GM12878 (cell line): ENCODE measurements around the gene ZNF667. TPM values are rescaled to one million over a fixed set of nuclear protein-coding genes. Genes with fewer than 3 reads are reported as not detected.

Source experiments
- ATAC-seq: fragments of 200-7000 bp; cut with Tn5 transposase; 3 replicates; pipeline ENCODE4 v1.9.1; 2020; ENCODE audit warnings: mild to moderate bottlenecking, moderate library complexity
- BruUV-seq: library from RNA; stranded (reverse); fragments of 400-500 nt; replicated peaks from 2 replicates; lab custom pipeline; 2021; lab: Mats Ljungman, UMichigan
- CTCF ChIA-PET: fragments of 300-600 bp; sonication (Branson Sonifier 250); formaldehyde crosslinking; extraction: SDS; loops from one replicate; lab custom pipeline; 2021; ENCODE audit warnings: inconsistent platforms; lab: Yijun Ruan, JAX
- POLR2A ChIA-PET: fragments of 350-600 bp; formaldehyde crosslinking; extraction: SDS; loops from one replicate; lab custom pipeline; 2021; ENCODE audit warnings: inconsistent platforms; lab: Charles Lee
- RAD21 ChIA-PET: fragments of 300-600 bp; sonication (Branson Sonifier 250); formaldehyde crosslinking; loops from one replicate; lab custom pipeline; 2023; ENCODE audit warnings: antibody characterized with exemption; ENCODE audit not compliant: unreplicated experiment; lab: Charles Lee
- SMC1A ChIA-PET: fragments of 300-600 bp; sonication (Branson Sonifier 250); formaldehyde crosslinking; loops from one replicate; lab custom pipeline; 2023; ENCODE audit not compliant: unreplicated experiment, uncharacterized antibody; lab: Charles Lee
- DNase-seq: peaks from one replicate; pipeline ENCODE4 v3.0.0-alpha.2; 2011; ENCODE audit warnings: low read depth, low spot score
- FAIRE-seq: peaks from 3 replicates; lab custom pipeline; 2011; peaks lifted over from hg19 to GRCh38; lab: Jason Lieb, UNC
- H2AFZ ChIP-seq: 2 replicates; pipeline ENCODE4 v1.6.0; 2011; ENCODE audit warnings: low read depth, low read length, control low read depth; ENCODE audit not compliant: control insufficient read depth
- H3K27ac ChIP-seq: 2 replicates; pipeline ENCODE4 v1.5.1; 2011; ENCODE audit warnings: control low read depth; ENCODE audit not compliant: control insufficient read depth, insufficient read depth
- H3K27me3 ChIP-seq, 2 experiments: replicated peaks in 1 of 2; 2 replicates each; pipeline versions ENCODE4 v1.6.0 to v1.6.1; 2011; ENCODE audit warnings: low read length in 1 of 2; ENCODE audit not compliant: control insufficient read depth in 2 of 2, insufficient read depth in 2 of 2
- H3K36me3 ChIP-seq, 2 experiments: 2 replicates each; pipeline ENCODE4 v1.5.1; 2011; ENCODE audit warnings: low read length in 1 of 2; ENCODE audit not compliant: control insufficient read depth in 2 of 2, insufficient read depth in 2 of 2
- H3K4me1 ChIP-seq: 2 replicates; pipeline ENCODE4 v1.6.1; 2011; ENCODE audit warnings: mild to moderate bottlenecking, low read length, moderate library complexity, mixed read lengths; ENCODE audit not compliant: control insufficient read depth, insufficient read depth
- H3K4me2 ChIP-seq: 2 replicates; pipeline ENCODE4 v1.6.0; 2011; ENCODE audit warnings: control low read depth; ENCODE audit not compliant: control insufficient read depth, insufficient read depth
- H3K4me3 ChIP-seq: fragments of 200-600 bp; sonication (generic); 2 replicates; pipeline ENCODE4 v1.5.1; 2016
- H3K79me2 ChIP-seq: 2 replicates; pipeline ENCODE4 v1.6.0; 2011; ENCODE audit warnings: low read length; ENCODE audit not compliant: control insufficient read depth, insufficient read depth
- H3K9ac ChIP-seq: 2 replicates; pipeline ENCODE4 v1.8.0; 2011; ENCODE audit warnings: low read length, control low read depth, mixed read lengths; ENCODE audit not compliant: control insufficient read depth, insufficient read depth
- H3K9me3 ChIP-seq: replicated peaks from 3 replicates; pipeline ENCODE4 v1.5.1; 2011; ENCODE audit warnings: mild to moderate bottlenecking, low read length; ENCODE audit not compliant: control insufficient read depth, insufficient read depth
- H4K20me1 ChIP-seq: 2 replicates; pipeline ENCODE4 v1.6.0; 2011; ENCODE audit not compliant: control insufficient read depth, insufficient read depth
- BACH1 ChIP-seq: fragments of 450-650 bp; IDR thresholded peaks from 2 replicates; pipeline ENCODE4 v1.6.1; 2017; ENCODE audit warnings: mild to moderate bottlenecking, borderline replicate concordance
- BCL11A ChIP-seq: IDR thresholded peaks from 2 replicates; pipeline ENCODE4 v1.6.1; 2011; ENCODE audit warnings: low read depth, low read length
- ESRRA ChIP-seq: IDR thresholded peaks from 2 replicates; pipeline ENCODE4 v1.6.1; 2012; ENCODE audit warnings: mild to moderate bottlenecking, low read length, improper control_type of control experiment
- KDM1A ChIP-seq: fragments of 200-600 bp; sonication (generic); IDR thresholded peaks from 2 replicates; pipeline ENCODE4 v1.6.1; 2016; ENCODE audit warnings: borderline replicate concordance
- MEF2B ChIP-seq: fragments of 450-650 bp; IDR thresholded peaks from 2 replicates; pipeline ENCODE4 v1.6.1; 2018; ENCODE audit warnings: mild to moderate bottlenecking, moderate library complexity; ENCODE audit not compliant: partially characterized antibody, poor library complexity, severe bottlenecking
- PAX5 ChIP-seq: IDR thresholded peaks from 2 replicates; pipeline ENCODE4 v1.6.1; 2011; ENCODE audit warnings: low read depth, low read length, borderline replicate concordance
- RBBP5 ChIP-seq: fragments of 200-600 bp; sonication (generic); conservative IDR thresholded peaks from 2 replicates; pipeline ENCODE4 v1.6.1; 2016
- SMAD1 ChIP-seq: fragments of 450-650 bp; IDR thresholded peaks from 2 replicates; pipeline ENCODE4 v1.6.1; 2018; ENCODE audit warnings: mild to moderate bottlenecking, low read depth; ENCODE audit not compliant: partially characterized antibody
- SMAD5 ChIP-seq: IDR thresholded peaks from 2 replicates; pipeline ENCODE4 v1.6.1; 2016; ENCODE audit warnings: antibody characterized with exemption, low read depth
- SP1 ChIP-seq: IDR thresholded peaks from one replicate; pipeline ENCODE4 v1.6.1; 2011; ENCODE audit warnings: low read depth, low read length
- SREBF1 ChIP-seq: IDR thresholded peaks from 2 replicates; pipeline ENCODE4 v1.6.1; 2012; ENCODE audit warnings: mild to moderate bottlenecking, low read length
- STAT3 ChIP-seq: IDR thresholded peaks from 2 replicates; pipeline ENCODE4 v1.6.1; 2011; ENCODE audit warnings: low read depth, low read length, improper control_type of control experiment
- TBL1XR1 ChIP-seq: IDR thresholded peaks from 2 replicates; pipeline ENCODE4 v1.6.1; 2012; ENCODE audit warnings: low read depth, low read length, improper control_type of control experiment
- WRNIP1 ChIP-seq: IDR thresholded peaks from 2 replicates; pipeline ENCODE4 v1.6.1; 2011; ENCODE audit warnings: low read depth, low read length, improper control_type of control experiment, borderline replicate concordance
- YY1 ChIP-seq: IDR thresholded peaks from 2 replicates; pipeline ENCODE4 v1.6.1; 2011; ENCODE audit warnings: low read depth, mild to moderate bottlenecking, low read length
- WGBS: methylation state at CpG from one replicate; pipeline ENCODE4 v1.1.6; 2016; ENCODE audit warnings: low lambda C conversion rate; ENCODE audit not compliant: insufficient replicate concordance, insufficient coverage; ENCODE audit errors: missing lambda C conversion rate; 5-methylcytosine and 5-hydroxymethylcytosine counted together
- in situ Hi-C: fragments of 300-500 bp; cut with MboI; formaldehyde crosslinking; loops from 9 replicates; pipeline ENCODE4 v1.14.3; 2018; ENCODE audit warnings: mixed read lengths
- intact Hi-C: fragments of 100-400 bp; cut with micrococcal nuclease; formaldehyde crosslinking; loops from one replicate; pipeline ENCODE4 v1.14.2; 2022; ENCODE audit not compliant: unreplicated experiment
- polyA plus RNA-seq, 11 experiments: library from polyadenylated mRNA; depleted of rRNA in 4 of 11; unstranded in 6 of 11; stranded (reverse) in 5 of 11; fragments of >200 nt; fragmentation: Nextera tagmentation in 4 of 11; fragmentation: Illumina TruSeq in 1 of 11; extraction: Ambion mirVana in 4 of 11; extraction: Trizol in 1 of 11; gene quantifications; 1 replicate in 1 of 11; 2 replicates in 10 of 11; pipeline versions ENCODE4 v1.2.1 to v1.2.3, GENCODE V29; 2011 to 2016; ENCODE audit warnings: inconsistent platforms in 2 of 11, missing spikeins in 2 of 11, low read depth in 1 of 11
- total RNA-seq, 4 experiments: library from RNA; depleted of rRNA in 3 of 4; stranded (reverse); fragments of >200 nt in 3 of 4; fragmentation: Illumina TruSeq in 1 of 4; extraction: Trizol in 1 of 4; gene quantifications; 2 replicates each; pipeline versions ENCODE4 v1.2.1 to v1.2.3, GENCODE V29; 2013 to 2021
- TF ChIP-seq, protein P1 (sequence below): IDR thresholded peaks from 2 replicates; pipeline ENCODE4 v1.6.1; 2012; ENCODE audit warnings: low read length, inconsistent platforms

Gene ZNF667
- total and polyA plus RNA-seq, 10 of the 15 experiments (the other 5 are each of a cell fraction or from before 2014, with no cell fraction given): 0.10 TPM; not detected in 9

DNA sequence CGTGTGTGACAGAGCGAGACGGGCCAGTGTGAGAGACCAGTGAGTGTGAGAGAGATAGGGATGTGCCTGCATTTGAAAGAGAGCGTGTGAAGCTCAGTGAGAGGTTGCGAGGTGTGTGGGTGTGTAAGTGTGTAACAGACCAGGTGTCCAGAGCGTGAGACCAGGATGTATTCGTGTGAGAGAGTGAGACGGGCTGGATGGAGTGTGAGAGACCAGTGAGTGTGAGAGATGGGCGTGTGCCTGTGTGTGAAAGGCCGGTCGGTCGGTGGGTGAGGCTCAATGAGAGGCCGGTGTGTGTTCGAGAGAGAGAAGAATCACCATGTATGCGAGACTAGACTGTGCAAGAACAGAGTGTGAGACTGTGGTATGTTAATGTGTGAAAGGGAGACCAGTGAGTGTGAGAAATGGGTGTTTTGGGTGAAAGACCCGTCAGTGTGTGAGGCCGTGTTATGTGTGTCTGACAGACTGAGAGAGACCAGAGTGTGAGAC is 31.2 kb upstream of the ZNF667 start:
- no peak overlapping the region for H3K9ac ChIP-seq
- intact Hi-C loops: no loop called here
- no TSS peak for BruUV-seq
- 19% methylated on average over 17 of the region's 17 CpGs for WGBS
- DNase-seq (no peak), FAIRE-seq (no peak), ATAC-seq (no peak)
- in situ Hi-C loops: no loop called here
- ChIA-PET CTCF (no interaction called here), POLR2A (no interaction called here), SMC1A (no interaction called here)
- no peak overlapping the region for H3K27ac ChIP-seq
- no peak overlapping the region for H2AFZ ChIP-seq
- peaks cover 5% of the 10 kb centered on the region; the same call in 1 of the 3 replicates for H3K9me3 ChIP-seq
- no peaks in the 10 kb centered on the region for H3K4me1 ChIP-seq
- no peaks in the 10 kb centered on the region for H4K20me1 ChIP-seq
- H3K4me2 ChIP-seq: no peak overlapping the region
- no peak overlapping the region for H3K4me3 ChIP-seq
- no peaks in the 10 kb centered on the region for H3K79me2 ChIP-seq
- no peak for TF ChIP-seq BCL11A
- TF ChIP-seq SREBF1: no peak
- TF ChIP-seq SMAD5: no peak
- no peak for TF ChIP-seq SMAD1
- no peak for TF ChIP-seq YY1
- no peak for TF ChIP-seq BACH1
- TF ChIP-seq, protein P1, sequence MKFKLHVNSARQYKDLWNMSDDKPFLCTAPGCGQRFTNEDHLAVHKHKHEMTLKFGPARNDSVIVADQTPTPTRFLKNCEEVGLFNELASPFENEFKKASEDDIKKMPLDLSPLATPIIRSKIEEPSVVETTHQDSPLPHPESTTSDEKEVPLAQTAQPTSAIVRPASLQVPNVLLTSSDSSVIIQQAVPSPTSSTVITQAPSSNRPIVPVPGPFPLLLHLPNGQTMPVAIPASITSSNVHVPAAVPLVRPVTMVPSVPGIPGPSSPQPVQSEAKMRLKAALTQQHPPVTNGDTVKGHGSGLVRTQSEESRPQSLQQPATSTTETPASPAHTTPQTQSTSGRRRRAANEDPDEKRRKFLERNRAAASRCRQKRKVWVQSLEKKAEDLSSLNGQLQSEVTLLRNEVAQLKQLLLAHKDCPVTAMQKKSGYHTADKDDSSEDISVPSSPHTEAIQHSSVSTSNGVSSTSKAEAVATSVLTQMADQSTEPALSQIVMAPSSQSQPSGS: no peak
- no peak for TF ChIP-seq TBL1XR1
- TF ChIP-seq MEF2B: no peak
- no peak for TF ChIP-seq ESRRA
- TF ChIP-seq STAT3: no peak
- TF ChIP-seq KDM1A: no peak
- TF ChIP-seq RBBP5: no peak
- no peak for TF ChIP-seq WRNIP1
- no peak for TF ChIP-seq SP1
- no peak for TF ChIP-seq PAX5
- TF ChIP-seq, all 136 proteins: peak for 0
- Histone ChIP-seq H3K36me3 (no peaks in the 10 kb centered on the region), H3K27me3 (no peaks in the 10 kb centered on the region)
- RAD21 ChIA-PET: no interaction called here
